ENCODE measurements around the gene FAM76B. TPM values are rescaled to one million over a fixed set of nuclear protein-coding genes. Genes with fewer than 3 reads are reported as not detected.

FAM76B gene
- total RNA-seq, 6 donors from 2014 or later: 16.2 to 82.8 (median 25.4) TPM

DNA sequence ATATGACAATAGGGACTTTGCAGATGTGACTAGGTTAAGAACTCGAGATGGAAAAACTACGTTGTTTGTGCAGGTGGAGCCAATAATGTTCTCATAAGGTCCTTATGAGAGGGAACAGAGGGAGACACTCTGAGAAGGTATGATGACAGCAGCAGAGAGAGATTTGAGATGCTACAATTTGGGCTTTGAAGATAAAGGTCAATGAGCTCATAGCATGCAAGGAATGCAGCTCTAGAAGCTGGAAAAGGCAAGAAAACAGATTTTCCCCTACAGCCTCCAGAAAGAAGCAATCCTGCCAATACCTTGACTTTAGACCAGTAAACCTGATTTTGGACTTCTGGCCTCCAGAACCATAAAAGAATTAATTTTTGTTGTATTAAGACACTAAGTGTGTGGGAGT lies 21.1 kb downstream of the FAM76B start:
- DNase-seq (no peak), ATAC-seq (ENCODE audit: low FRiP score in 2 of 2) (no peak)
- peaks cover 0 to 33% (median 4%) of the 10 kb centered on the region in 4 donors for H3K36me3 ChIP-seq
- H3K4me1 ChIP-seq: peaks cover 0 to 4% (median 0%) of the 10 kb centered on the region in 4 donors
- no peaks in the 10 kb centered on the region for H3K27me3 ChIP-seq
- WGBS, 2 donors: 74 to 84% methylated on average over 2 of the region's 2 CpGs
- TF ChIP-seq EP300 (IDR thresholded peaks at IDR 0.05) (no peak), POLR2A (IDR thresholded peaks at IDR 0.05) (no peak)
- no peaks in the 10 kb centered on the region for H3K9me3 ChIP-seq
- H3K27ac ChIP-seq: no peak overlapping the region
- no peak overlapping the region for H3K4me3 ChIP-seq

DNA sequence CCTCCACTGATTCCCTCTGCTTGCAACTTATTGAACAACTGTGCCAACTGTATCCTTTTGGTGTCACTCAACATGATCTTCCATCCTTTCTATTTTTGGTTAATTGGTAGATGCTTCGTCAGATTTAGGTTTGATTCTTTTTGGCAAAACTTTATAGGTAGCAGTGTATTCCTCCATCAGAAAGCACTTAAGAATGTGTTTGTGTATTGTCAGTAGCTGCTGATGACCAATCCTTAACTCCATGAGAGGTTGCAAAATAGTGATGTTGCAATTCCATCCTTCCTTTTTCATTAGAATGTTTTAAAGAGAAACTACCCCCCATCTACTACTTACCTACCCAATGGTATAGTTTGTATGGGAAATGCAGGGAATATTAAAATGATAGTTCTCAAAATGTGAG lies 22.1 kb downstream of the FAM76B start:
- H3K27ac ChIP-seq: no peak overlapping the region
- 41 to 53% methylated on average over 1 of the region's 1 CpG for WGBS, 2 donors
- H3K27me3 ChIP-seq: no peaks in the 10 kb centered on the region
- H3K4me1 ChIP-seq: peaks cover 0 to 4% (median 0%) of the 10 kb centered on the region in 4 donors
- no peak overlapping the region for H3K4me3 ChIP-seq
- no peak for DNase-seq
- H3K36me3 ChIP-seq: peaks cover 0 to 23% (median 3%) of the 10 kb centered on the region in 4 donors
- TF ChIP-seq CTCF (IDR thresholded peaks at IDR 0.05) (no peak), EP300 (IDR thresholded peaks at IDR 0.05) (peak in 1 of 4 donors; percentile 32)
- no peaks in the 10 kb centered on the region for H3K9me3 ChIP-seq
- peak in 1 of 2 donors; percentile 49 for ATAC-seq (ENCODE audit: low FRiP score in 2 of 2)

- no peak for DNase-seq
- peaks cover 0 to 4% (median 0%) of the 10 kb centered on the region in 4 donors for H3K4me1 ChIP-seq
- no peaks in the 10 kb centered on the region for H3K9me3 ChIP-seq
- no peak for ATAC-seq (ENCODE audit: low FRiP score in 2 of 2)
- no peaks in the 10 kb centered on the region for H3K27me3 ChIP-seq
- no peak overlapping the region for H3K27ac ChIP-seq
- no peak for TF ChIP-seq POLR2AphosphoS5 (IDR thresholded peaks at IDR 0.05)
- TF ChIP-seq CTCF (IDR thresholded peaks at IDR 0.05): no peak
- TF ChIP-seq POLR2A (IDR thresholded peaks at IDR 0.05): no peak
- TF ChIP-seq EP300 (IDR thresholded peaks at IDR 0.05): no peak
- H3K36me3 ChIP-seq: peaks cover 0 to 16% (median 0%) of the 10 kb centered on the region in 4 donors
- no peak overlapping the region for H3K4me3 ChIP-seq
- WGBS, 2 donors: 82 to 86% methylated on average over 3 of the region's 3 CpGs
Observed at GRCh38 chr11:95766701-95767100, 22.9 kb downstream of the FAM76B start.

- Histone ChIP-seq H3K27me3 (no peaks in the 10 kb centered on the region), H3K9me3 (no peaks in the 10 kb centered on the region), H3K4me3 (no peak overlapping the region), H3K36me3 (peaks cover 0 to 5% (median 0%) of the 10 kb centered on the region in 4 donors), H3K27ac (no peak overlapping the region), H3K4me1 (peaks cover 0 to 4% (median 0%) of the 10 kb centered on the region in 4 donors)
- ATAC-seq (ENCODE audit: low FRiP score in 2 of 2) (peak in 1 of 2 donors; percentile 79), DNase-seq (no peak)
- WGBS, 2 donors: 23% methylated on average over 4 of the region's 4 CpGs
- peak in 5 of 6 experiments; percentile 44 to 75 (median 66) for TF ChIP-seq CTCF (IDR thresholded peaks at IDR 0.05)
- TF ChIP-seq POLR2AphosphoS5 (IDR thresholded peaks at IDR 0.05): no peak
- no peak for TF ChIP-seq POLR2A (IDR thresholded peaks at IDR 0.05)
- no peak for TF ChIP-seq EP300 (IDR thresholded peaks at IDR 0.05)
Observed at GRCh38 chr11:95764267-95764898, 25.2 kb downstream of the FAM76B start.

DNA sequence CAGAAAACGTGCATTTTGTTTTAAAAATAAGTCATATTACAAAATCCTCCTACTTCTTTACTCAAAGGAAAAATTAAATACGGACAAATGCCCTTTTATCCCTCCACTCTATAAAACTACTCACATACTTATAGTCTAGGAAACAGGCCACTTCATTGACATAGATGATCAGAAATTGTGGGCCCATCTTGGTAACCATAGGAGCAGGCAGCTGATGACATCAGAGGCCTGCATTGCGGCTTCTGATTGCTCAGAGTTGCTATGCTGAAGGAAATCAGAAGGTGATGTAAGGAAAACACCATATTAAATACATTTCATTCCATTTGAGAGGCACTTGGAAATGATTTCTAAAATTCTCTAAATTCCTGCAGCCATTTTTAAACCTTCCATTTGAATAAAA lies 27.0 kb downstream of the FAM76B start:
- WGBS, 2 donors: 90 to 91% methylated on average over 3 of the region's 3 CpGs
- H3K27me3 ChIP-seq: no peaks in the 10 kb centered on the region
- no peaks in the 10 kb centered on the region for H3K9me3 ChIP-seq
- H3K36me3 ChIP-seq: no peaks in the 10 kb centered on the region
- ATAC-seq (ENCODE audit: low FRiP score in 2 of 2): no peak
- H3K27ac ChIP-seq: no peak overlapping the region
- peaks cover 0 to 3% (median 0%) of the 10 kb centered on the region in 4 donors for H3K4me1 ChIP-seq
- DNase-seq: no peak
- no peak overlapping the region for H3K4me3 ChIP-seq
- no peak for TF ChIP-seq POLR2A (IDR thresholded peaks at IDR 0.05)

- no peaks in the 10 kb centered on the region for H3K9me3 ChIP-seq
- H3K27ac ChIP-seq: no peak overlapping the region
- TF ChIP-seq CTCF (IDR thresholded peaks at IDR 0.05): no peak
- no peak for TF ChIP-seq POLR2A (IDR thresholded peaks at IDR 0.05)
- TF ChIP-seq EP300 (IDR thresholded peaks at IDR 0.05): no peak
- no peak for TF ChIP-seq POLR2AphosphoS5 (IDR thresholded peaks at IDR 0.05)
- DNase-seq (no peak), ATAC-seq (ENCODE audit: low FRiP score in 2 of 2) (no peak)
- no peak overlapping the region for H3K4me3 ChIP-seq
- WGBS, 2 donors: 88 to 94% methylated on average over 1 of the region's 1 CpG
- no peaks in the 10 kb centered on the region for H3K36me3 ChIP-seq
- H3K4me1 ChIP-seq: no peaks in the 10 kb centered on the region
- no peaks in the 10 kb centered on the region for H3K27me3 ChIP-seq
Observed at GRCh38 chr11:95760941-95761340, 28.6 kb downstream of the FAM76B start.

Data from upper lobe of left lung (tissue), 6 donors.